ENCODE results near the gene SLIT1. TPM values are rescaled to one million over a fixed set of nuclear protein-coding genes. Genes with fewer than 3 reads are reported as not detected.

Gene SLIT1
- total and polyA plus RNA-seq, 2 donors (not counting 1 experiment from before 2014, with no cell fraction given), result 0.15 to 0.49 TPM

- no peak overlapping the region for H3K4me3 ChIP-seq (ENCODE audit: control extremely low read depth in 1 of 5, extremely low read depth in 1 of 5, insufficient read depth in 1 of 5, low read depth in 2 of 5, low read length in 4 of 5)
- ATAC-seq (ENCODE audit: low read depth), result no peak
- H3K79me2 ChIP-seq (ENCODE audit: control insufficient read depth, insufficient read depth, low read length), result no peaks in the 10 kb centered on the region
- Mint-ChIP-seq H3K9me3 (ENCODE audit: insufficient read depth) (no peaks in the 10 kb centered on the region), H3K4me3 (no peak overlapping the region), H3K4me1 (no peaks in the 10 kb centered on the region), H3K27me3 (peaks cover 38% of the 10 kb centered on the region), H3K27ac (no peak overlapping the region)
- 70% methylated on average over 6 of the region's 6 CpGs for WGBS (ENCODE audit: insufficient coverage)
- POLR2A ChIA-PET, result no interaction called here
- no peak overlapping the region for H3K27ac ChIP-seq (ENCODE audit: low read length in 2 of 2)
- no peaks in the 10 kb centered on the region for H3K4me1 ChIP-seq (ENCODE audit: control insufficient read depth in 2 of 2, insufficient read depth in 2 of 2, low read length in 2 of 2)
- no peaks in the 10 kb centered on the region for H3K9me3 ChIP-seq (ENCODE audit: control extremely low read depth in 1 of 3, control insufficient read depth in 2 of 3, insufficient read depth in 1 of 3, low read length in 2 of 3)
- H4K20me1 ChIP-seq (ENCODE audit: control insufficient read depth, insufficient read depth, low read length, poor library complexity, severe bottlenecking), result no peaks in the 10 kb centered on the region
- no peaks in the 10 kb centered on the region for H3K36me3 ChIP-seq (replicated peaks in 1 of 2; ENCODE audit: control extremely low read depth in 1 of 2, control insufficient read depth in 1 of 2, extremely low read depth in 1 of 2, insufficient read depth in 2 of 2, low read length in 1 of 2)
- peaks cover 0 to 3% (median 0%) of the 10 kb centered on the region in 4 experiments for H3K27me3 ChIP-seq (replicated peaks in 1 of 4; ENCODE audit: control extremely low read depth in 1 of 4, control insufficient read depth in 3 of 4, insufficient read depth in 4 of 4, low read length in 3 of 4)
- no peak overlapping the region for H3K4me2 ChIP-seq (replicated peaks; ENCODE audit: low read depth, low read length, poor library complexity, severe bottlenecking)
- no peak for DNase-seq
- no peak overlapping the region for H2AFZ ChIP-seq (ENCODE audit: insufficient read depth, low read depth, low read length, poor library complexity, severe bottlenecking)
- no peak for TF ChIP-seq CTCF (IDR thresholded peaks at IDR 0.05)
- no peak for TF ChIP-seq EZH2 (IDR thresholded peaks at IDR 0.05; ENCODE audit: borderline replicate concordance, insufficient read depth, low read depth, low read length, poor library complexity, severe bottlenecking)
- CTCF ChIA-PET, result no interaction called here
- intact Hi-C loops (cut with micrococcal nuclease), result no loop called here
- H3K9ac ChIP-seq (ENCODE audit: low read length), result no peak overlapping the region
These were observed 79.6 kb downstream of the SLIT1 start for GRCh38 chr10:97106207-97106606.

- H3K36me3 ChIP-seq (replicated peaks in 1 of 2; ENCODE audit: control extremely low read depth in 1 of 2, control insufficient read depth in 1 of 2, extremely low read depth in 1 of 2, insufficient read depth in 2 of 2, low read length in 1 of 2), result no peaks in the 10 kb centered on the region
- H3K27ac Mint-ChIP-seq, result no peak overlapping the region
- 98% methylated on average over 5 of the region's 7 CpGs for WGBS (ENCODE audit: insufficient coverage)
- ChIA-PET POLR2A (no interaction called here), CTCF (no interaction called here)
- no peak overlapping the region for H3K27ac ChIP-seq (ENCODE audit: low read length in 2 of 2)
- no peaks in the 10 kb centered on the region for H4K20me1 ChIP-seq (ENCODE audit: control insufficient read depth, insufficient read depth, low read length, poor library complexity, severe bottlenecking)
- H3K4me2 ChIP-seq (replicated peaks; ENCODE audit: low read depth, low read length, poor library complexity, severe bottlenecking), result no peak overlapping the region
- no peak overlapping the region for H3K4me3 ChIP-seq (ENCODE audit: control extremely low read depth in 1 of 5, extremely low read depth in 1 of 5, insufficient read depth in 1 of 5, low read depth in 2 of 5, low read length in 4 of 5)
- intact Hi-C loops (cut with micrococcal nuclease), result no loop called here
- no peaks in the 10 kb centered on the region for H3K9me3 Mint-ChIP-seq (ENCODE audit: insufficient read depth)
- no peaks in the 10 kb centered on the region for H3K79me2 ChIP-seq (ENCODE audit: control insufficient read depth, insufficient read depth, low read length)
- no peaks in the 10 kb centered on the region for H3K4me1 ChIP-seq (ENCODE audit: control insufficient read depth in 2 of 2, insufficient read depth in 2 of 2, low read length in 2 of 2)
- no peak for TF ChIP-seq CTCF (IDR thresholded peaks at IDR 0.05)
- TF ChIP-seq EZH2 (IDR thresholded peaks at IDR 0.05; ENCODE audit: borderline replicate concordance, insufficient read depth, low read depth, low read length, poor library complexity, severe bottlenecking), result no peak
- H3K27me3 Mint-ChIP-seq, result peaks cover 38% of the 10 kb centered on the region
- ATAC-seq (ENCODE audit: low read depth), result no peak
- H2AFZ ChIP-seq (ENCODE audit: insufficient read depth, low read depth, low read length, poor library complexity, severe bottlenecking), result no peak overlapping the region
- peaks cover 0 to 3% (median 0%) of the 10 kb centered on the region in 4 experiments for H3K27me3 ChIP-seq (replicated peaks in 1 of 4; ENCODE audit: control extremely low read depth in 1 of 4, control insufficient read depth in 3 of 4, insufficient read depth in 4 of 4, low read length in 3 of 4)
- H3K9ac ChIP-seq (ENCODE audit: low read length), result no peak overlapping the region
- H3K4me1 Mint-ChIP-seq, result no peaks in the 10 kb centered on the region
- H3K4me3 Mint-ChIP-seq, result no peak overlapping the region
- no peak for DNase-seq
- no peaks in the 10 kb centered on the region for H3K9me3 ChIP-seq (ENCODE audit: control extremely low read depth in 1 of 3, control insufficient read depth in 2 of 3, insufficient read depth in 1 of 3, low read length in 2 of 3)
These were observed 80.5 kb downstream of the SLIT1 start for GRCh38 chr10:97105303-97105702.
